SU-DHL-6 (cell line): ENCODE measurements around the gene F2R.

Experiments
- H2AFZ ChIP-seq: fragments of 200-600 bp; sonication (generic); 2 replicates; pipeline ENCODE4 v1.6.1; 2014; ENCODE audit warnings: low read depth, mild to moderate bottlenecking, moderate library complexity, mixed read lengths, antibody characterized with exemption, low read length; ENCODE audit not compliant: severe bottlenecking
- H3F3A ChIP-seq: fragments of 200-600 bp; shearing (Covaris generic); 2 replicates; pipeline ENCODE4 v1.6.0; 2016; ENCODE audit warnings: antibody characterized with exemption, mild to moderate bottlenecking; ENCODE audit not compliant: insufficient read depth
- H3K27ac ChIP-seq: fragments of 200-600 bp; sonication (generic); 2 replicates; pipeline ENCODE4 v1.5.1; 2016; ENCODE audit warnings: low read depth, mild to moderate bottlenecking, low read length, moderate library complexity, mixed read lengths
- H3K27me3 ChIP-seq: fragments of 200-600 bp; sonication (generic), shearing (Covaris generic); 2 replicates; pipeline ENCODE4 v1.6.0; 2014; ENCODE audit warnings: mild to moderate bottlenecking, low read length
- H3K36me3 ChIP-seq: fragments of 200-600 bp; sonication (generic); 2 replicates; pipeline ENCODE4 v1.6.1; 2014; ENCODE audit warnings: mild to moderate bottlenecking, low read length, mixed read lengths
- H3K4me2 ChIP-seq: fragments of 300-600, 200-600 bp; shearing (Covaris generic), sonication (generic); 2 replicates; pipeline ENCODE4 v1.6.0; 2014; ENCODE audit warnings: low read length, low read depth, mild to moderate bottlenecking; ENCODE audit not compliant: poor library complexity, severe bottlenecking
- H3K4me3 ChIP-seq: fragments of 200-600 bp; sonication (generic); 2 replicates; pipeline ENCODE4 v1.5.1; 2014; ENCODE audit warnings: antibody characterized with exemption, low read length, mild to moderate bottlenecking, mixed read lengths; ENCODE audit not compliant: insufficient read depth, poor library complexity, severe bottlenecking
- H3K79me2 ChIP-seq: fragments of 200-600 bp; sonication (generic); 2 replicates; pipeline ENCODE4 v1.6.1; 2014; ENCODE audit warnings: mild to moderate bottlenecking, low read length, moderate library complexity; ENCODE audit not compliant: insufficient read depth
- H3K9ac ChIP-seq: fragments of 200-600 bp; sonication (generic); 2 replicates; pipeline ENCODE4 v1.7.0; 2014; ENCODE audit warnings: mild to moderate bottlenecking, low read length
- H3K9me2 ChIP-seq: fragments of 200-600 bp; sonication (generic); replicated peaks from 2 replicates; pipeline ENCODE4 v1.6.1; 2014; ENCODE audit warnings: low read length; ENCODE audit not compliant: insufficient read depth
- H3K9me3 ChIP-seq: fragments of 200-600 bp; sonication (generic); 2 replicates; pipeline ENCODE4 v1.6.1; 2014; ENCODE audit warnings: low read length, mixed read lengths; ENCODE audit not compliant: insufficient read depth
- H4K20me1 ChIP-seq: fragments of 200-600 bp; sonication (generic); 2 replicates; pipeline ENCODE4 v1.6.1; 2014; ENCODE audit warnings: low read depth, mild to moderate bottlenecking, antibody characterized with exemption, low read length, moderate library complexity, mixed read lengths
- EZH2phosphoT487 ChIP-seq: fragments of 200-600 bp; sonication (generic), shearing (Covaris generic); conservative IDR thresholded peaks from 2 replicates; pipeline ENCODE4 v1.6.1; 2018; ENCODE audit warnings: mild to moderate bottlenecking, antibody characterized with exemption, low read length, moderate library complexity, mixed read lengths
- TF ChIP-seq, protein P1 (sequence below): fragments of 200-600 bp; sonication (generic); IDR thresholded peaks from one replicate; pipeline ENCODE4 v1.5.1; 2017; ENCODE audit warnings: antibody characterized with exemption, mild to moderate bottlenecking, low read length, moderate library complexity; ENCODE audit not compliant: insufficient read depth, poor library complexity, severe bottlenecking

Gene F2R

GRCh38 chr5:76688836-76689235, 27.1 kb upstream of the F2R start:
- TF ChIP-seq, protein P1, sequence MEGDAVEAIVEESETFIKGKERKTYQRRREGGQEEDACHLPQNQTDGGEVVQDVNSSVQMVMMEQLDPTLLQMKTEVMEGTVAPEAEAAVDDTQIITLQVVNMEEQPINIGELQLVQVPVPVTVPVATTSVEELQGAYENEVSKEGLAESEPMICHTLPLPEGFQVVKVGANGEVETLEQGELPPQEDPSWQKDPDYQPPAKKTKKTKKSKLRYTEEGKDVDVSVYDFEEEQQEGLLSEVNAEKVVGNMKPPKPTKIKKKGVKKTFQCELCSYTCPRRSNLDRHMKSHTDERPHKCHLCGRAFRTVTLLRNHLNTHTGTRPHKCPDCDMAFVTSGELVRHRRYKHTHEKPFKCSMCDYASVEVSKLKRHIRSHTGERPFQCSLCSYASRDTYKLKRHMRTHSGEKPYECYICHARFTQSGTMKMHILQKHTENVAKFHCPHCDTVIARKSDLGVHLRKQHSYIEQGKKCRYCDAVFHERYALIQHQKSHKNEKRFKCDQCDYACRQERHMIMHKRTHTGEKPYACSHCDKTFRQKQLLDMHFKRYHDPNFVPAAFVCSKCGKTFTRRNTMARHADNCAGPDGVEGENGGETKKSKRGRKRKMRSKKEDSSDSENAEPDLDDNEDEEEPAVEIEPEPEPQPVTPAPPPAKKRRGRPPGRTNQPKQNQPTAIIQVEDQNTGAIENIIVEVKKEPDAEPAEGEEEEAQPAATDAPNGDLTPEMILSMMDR = no peak
- Histone ChIP-seq H3K27ac (no peak overlapping the region), H3K9me3 (no peaks in the 10 kb centered on the region), H3K79me2 (no peaks in the 10 kb centered on the region), H3K27me3 (0 out of 2 replicates have a peak, but pooled peaks cover 3% of the 10 kb centered on the region), H3K9me2 (no peaks in the 10 kb centered on the region), H3K4me2 (no peak overlapping the region), H3K36me3 (no peaks in the 10 kb centered on the region), H2AFZ (no peak overlapping the region), H3K9ac (no peak overlapping the region), H3F3A (no peaks in the 10 kb centered on the region), H3K4me3 (no peak overlapping the region), H4K20me1 (no peaks in the 10 kb centered on the region)

DNA sequence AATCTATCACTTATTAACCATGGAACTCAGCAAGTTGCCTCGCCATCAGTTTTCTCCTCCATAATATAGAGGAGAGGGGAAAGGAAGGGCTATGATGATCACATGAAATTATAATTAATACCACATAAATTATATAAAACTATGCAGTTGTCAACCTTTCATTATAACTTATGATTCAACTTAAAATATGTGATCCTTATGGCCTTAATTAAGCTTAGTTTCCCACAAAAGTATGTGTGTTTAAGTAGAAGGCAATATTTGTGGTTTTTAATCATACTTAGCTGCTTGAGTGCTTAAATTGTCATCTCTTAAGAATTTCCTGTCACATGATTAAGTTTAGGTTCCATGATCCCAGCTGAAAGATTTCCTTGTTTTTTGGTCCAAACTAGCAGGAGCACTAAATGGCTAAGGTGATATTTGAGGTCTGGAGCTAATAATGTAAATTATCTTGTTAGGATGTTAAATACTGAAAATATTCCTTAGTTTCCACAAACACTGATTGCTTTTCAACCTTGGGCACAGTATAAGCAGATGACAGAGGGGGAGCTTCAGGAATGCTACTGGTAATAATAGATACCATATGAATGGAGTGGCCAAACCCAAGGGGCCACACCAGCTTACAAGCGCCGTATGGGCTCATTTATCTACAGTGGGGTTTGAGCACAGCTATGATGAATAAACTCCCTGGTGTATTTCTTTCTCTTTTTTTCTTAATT, 26.4 kb upstream of the F2R start:
- H3K79me2 ChIP-seq = no peaks in the 10 kb centered on the region
- no peak overlapping the region for H3K4me2 ChIP-seq
- 0 out of 2 replicates have a peak, but pooled peaks cover 3% of the 10 kb centered on the region for H3K27me3 ChIP-seq
- no peaks in the 10 kb centered on the region for H4K20me1 ChIP-seq
- no peak for TF ChIP-seq EZH2phosphoT487
- TF ChIP-seq, protein P1 = no peak
- H3K9me3 ChIP-seq = no peaks in the 10 kb centered on the region
- H3K4me3 ChIP-seq = no peak overlapping the region
- H3K9me2 ChIP-seq = no peaks in the 10 kb centered on the region
- no peak overlapping the region for H2AFZ ChIP-seq
- H3K36me3 ChIP-seq = no peaks in the 10 kb centered on the region
- H3F3A ChIP-seq = no peaks in the 10 kb centered on the region
- no peak overlapping the region for H3K9ac ChIP-seq
- H3K27ac ChIP-seq = no peak overlapping the region

DNA sequence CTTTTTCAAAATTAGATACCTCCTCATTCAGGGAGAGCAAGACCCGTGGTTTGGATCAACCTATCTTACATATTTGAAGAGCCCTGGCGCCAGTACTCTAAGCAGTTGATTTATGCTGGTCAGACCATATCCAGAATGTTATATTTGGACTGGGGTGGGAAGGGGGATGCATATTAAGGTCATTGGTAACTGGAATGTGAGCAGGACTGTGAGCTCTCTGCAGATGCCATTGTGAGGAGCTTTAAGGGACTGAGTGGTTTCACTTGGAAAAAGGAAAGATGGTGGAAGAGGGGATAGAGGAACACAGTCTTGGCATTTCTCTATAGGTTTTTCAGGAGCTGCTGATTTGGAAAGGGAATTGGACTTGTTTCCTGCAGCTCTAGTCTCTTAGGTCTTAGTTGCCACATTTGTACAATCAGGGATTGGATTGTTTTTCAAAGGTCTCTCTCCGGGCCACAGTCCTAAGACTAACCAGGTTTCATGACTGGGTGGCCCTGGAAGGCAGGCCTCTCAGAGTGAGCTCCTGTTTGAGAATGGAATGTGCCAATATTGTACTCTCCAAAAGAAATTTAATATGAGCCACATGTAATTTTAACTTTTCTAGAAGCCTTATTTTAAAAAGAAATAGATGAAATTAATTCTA, 25.8 kb upstream of the F2R start:
- Histone ChIP-seq H3K4me3 (no peak overlapping the region), H3K27ac (no peak overlapping the region), H3K27me3 (0 out of 2 replicates have a peak, but pooled peaks cover 3% of the 10 kb centered on the region), H3K9ac (no peak overlapping the region), H3K79me2 (no peaks in the 10 kb centered on the region), H3K9me3 (no peaks in the 10 kb centered on the region), H3K9me2 (no peaks in the 10 kb centered on the region), H2AFZ (no peak overlapping the region), H4K20me1 (no peaks in the 10 kb centered on the region), H3K36me3 (no peaks in the 10 kb centered on the region), H3K4me2 (no peak overlapping the region), H3F3A (no peaks in the 10 kb centered on the region)
- TF ChIP-seq EZH2phosphoT487 = no peak
